Spleen (tissue), 11 donors: Measurements from ENCODE around the gene ST8SIA4. TPM values are rescaled to one million over a fixed set of nuclear protein-coding genes. Genes with fewer than 3 reads are reported as not detected.

Experiments
- DNase-seq: peaks from one replicate; pipeline ENCODE4 v3.0.0-alpha.2; 2020
- H3K27ac ChIP-seq, 8 donors: fragments of 200-600 bp; sonication (generic) in 7 of 8; 1 replicate in 4 of 8; 2 replicates in 4 of 8; pipeline versions ENCODE4 v1.5.0 to v1.8.0; 2016 to 2021; ENCODE audit warnings: inconsistent platforms in 4 of 8, mild to moderate bottlenecking in 4 of 8, moderate library complexity in 1 of 8
- H3K27me3 ChIP-seq, 7 donors: fragments of 200-600 bp; sonication (generic) in 6 of 7; replicated peaks in 1 of 7; 1 replicate in 4 of 7; 2 replicates in 3 of 7; pipeline versions ENCODE4 v1.5.0 to v1.8.0; 2016 to 2021; ENCODE audit warnings: inconsistent platforms in 3 of 7, mild to moderate bottlenecking in 1 of 7
- H3K36me3 ChIP-seq, 6 donors: fragments of 200-600 bp; sonication (generic) in 5 of 6; 1 replicate in 4 of 6; 2 replicates in 2 of 6; pipeline versions ENCODE4 v1.5.0 to v1.8.0; 2016 to 2021; ENCODE audit warnings: inconsistent platforms in 2 of 6
- H3K4me1 ChIP-seq, 6 donors: fragments of 200-600 bp; sonication (generic) in 5 of 6; 1 replicate in 3 of 6; 2 replicates in 3 of 6; pipeline versions ENCODE4 v1.5.0 to v1.8.0; 2016 to 2021; ENCODE audit warnings: inconsistent platforms in 3 of 6
- H3K4me3 ChIP-seq, 8 donors: fragments of 200-600 bp; sonication (generic) in 7 of 8; 1 replicate in 4 of 8; 2 replicates in 4 of 8; pipeline versions ENCODE4 v1.5.0 to v1.8.0; 2016 to 2021; ENCODE audit warnings: inconsistent platforms in 4 of 8, mild to moderate bottlenecking in 4 of 8, moderate library complexity in 2 of 8
- H3K9me3 ChIP-seq, 8 donors: fragments of 200-600 bp; sonication (generic) in 7 of 8; 1 replicate in 4 of 8; 2 replicates in 4 of 8; pipeline versions ENCODE4 v1.5.0 to v1.8.0; 2016 to 2021; ENCODE audit warnings: inconsistent platforms in 4 of 8
- POLR2A ChIP-seq, 3 donors: fragments of 450-650 bp; IDR thresholded peaks; one replicate each; pipeline ENCODE4 v1.5.1; 2017; ENCODE audit warnings: antibody characterized with exemption in 3 of 3, mild to moderate bottlenecking in 1 of 3
- POLR2AphosphoS5 ChIP-seq, 3 donors: sonication (generic); formaldehyde crosslinking; IDR thresholded peaks; one replicate each; pipeline ENCODE4 v1.5.1; 2017; ENCODE audit warnings: antibody characterized with exemption in 3 of 3
- WGBS, 5 donors: extraction: QIAGEN DNeasy Blood & Tissue Kit in 3 of 5; methylation state at CpG; one replicate each; pipeline versions ENCODE4 v1.1.5 to v1.1.7; 2013 to 2018; 5-methylcytosine and 5-hydroxymethylcytosine counted together
- intact Hi-C: fragments of 100-400 bp; cut with DNase I; formaldehyde crosslinking; loops from one replicate; pipeline ENCODE4 v1.15.0; 2023; ENCODE audit warnings: low total_unique reads
- polyA plus RNA-seq, 3 donors: library from polyadenylated mRNA; stranded (reverse); fragments of 200-250 nt; gene quantifications; one replicate each; pipeline ENCODE4 v1.2.1, GENCODE V29; 2013
- total RNA-seq, 7 donors: library from RNA; depleted of rRNA in 3 of 7; stranded (reverse); fragments of >200 nt in 3 of 7; fragmentation: NEBNext Ultra II Directional in 4 of 7; extraction: Animal tissue kit (Norgen Biotek cat#: 25700) in 4 of 7; gene quantifications; one replicate each; pipeline versions ENCODE4 v1.1.0 to v1.2.1, GENCODE V29; 2016 to 2021
- TF ChIP-seq, protein P1 (sequence below), 11 experiments: fragments of 200-600 bp in 7 of 11; fragments of 450-650 bp in 4 of 11; sonication (generic) in 4 of 11; IDR thresholded peaks in 8 of 11; conservative IDR thresholded peaks in 3 of 11; 1 replicate in 7 of 11; 2 replicates in 4 of 11; pipeline versions ENCODE4 v1.4.0 to v1.8.0; 2016 to 2021; ENCODE audit warnings: antibody characterized with exemption in 11 of 11, inconsistent platforms in 4 of 11, mild to moderate bottlenecking in 1 of 11
- donor health status: healthy with polysubstance abuse.
- donor health status: DM: no; HTN: no; CAD: no; lungs with moderate emphysema.
- donor health status: DM: no; HTN: no; CAD: no.
- donor health status: Bipolar disorder and iron deficiency.
- donor health status: healthy.
- donor health status: DM: no; HTN: no; CAD: no.
- donor health status: DM: yes; HTN: yes; CAD: no.

ST8SIA4 gene
- total and polyA plus RNA-seq, 10 donors = 6.5 to 56.1 (median 39.7) TPM

DNA sequence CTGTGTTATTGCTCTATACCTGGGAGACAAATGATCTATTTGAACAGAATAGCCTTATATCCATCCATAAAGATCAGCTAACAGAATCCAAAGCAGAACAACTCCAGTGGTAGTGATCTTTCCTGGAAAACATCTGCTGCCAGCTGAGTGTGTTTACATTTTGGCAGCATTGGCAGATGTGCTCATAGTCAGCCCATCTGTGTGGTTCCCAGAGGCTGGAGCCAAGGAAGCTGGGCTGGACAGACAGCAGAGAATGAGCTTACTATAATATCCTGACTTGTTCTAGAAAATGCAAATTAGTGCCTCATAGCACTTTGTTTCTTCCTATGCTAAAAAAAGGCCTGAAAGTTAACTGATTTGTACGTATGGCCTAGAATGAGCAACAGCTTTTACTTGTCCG, 99.7 kb downstream of the ST8SIA4 start:
- WGBS, 5 donors = 78 to 91% (median 88%) methylated on average over 2 of the region's 2 CpGs
- peaks cover 0 to 3% (median 0%) of the 10 kb centered on the region in 6 donors for H3K36me3 ChIP-seq
- no peak overlapping the region for H3K4me3 ChIP-seq
- no peaks in the 10 kb centered on the region for H3K4me1 ChIP-seq
- no peaks in the 10 kb centered on the region for H3K27me3 ChIP-seq
- peaks cover 0 to 15% (median 9%) of the 10 kb centered on the region in 8 donors for H3K9me3 ChIP-seq
- DNase-seq = peak; percentile 47
- no peak overlapping the region for H3K27ac ChIP-seq
- intact Hi-C loops = no loop called here
- TF ChIP-seq POLR2A (IDR thresholded peaks at IDR 0.05) (no peak), POLR2AphosphoS5 (IDR thresholded peaks at IDR 0.05) (peak in 1 of 3 donors; percentile 21)
- TF ChIP-seq, protein P1, sequence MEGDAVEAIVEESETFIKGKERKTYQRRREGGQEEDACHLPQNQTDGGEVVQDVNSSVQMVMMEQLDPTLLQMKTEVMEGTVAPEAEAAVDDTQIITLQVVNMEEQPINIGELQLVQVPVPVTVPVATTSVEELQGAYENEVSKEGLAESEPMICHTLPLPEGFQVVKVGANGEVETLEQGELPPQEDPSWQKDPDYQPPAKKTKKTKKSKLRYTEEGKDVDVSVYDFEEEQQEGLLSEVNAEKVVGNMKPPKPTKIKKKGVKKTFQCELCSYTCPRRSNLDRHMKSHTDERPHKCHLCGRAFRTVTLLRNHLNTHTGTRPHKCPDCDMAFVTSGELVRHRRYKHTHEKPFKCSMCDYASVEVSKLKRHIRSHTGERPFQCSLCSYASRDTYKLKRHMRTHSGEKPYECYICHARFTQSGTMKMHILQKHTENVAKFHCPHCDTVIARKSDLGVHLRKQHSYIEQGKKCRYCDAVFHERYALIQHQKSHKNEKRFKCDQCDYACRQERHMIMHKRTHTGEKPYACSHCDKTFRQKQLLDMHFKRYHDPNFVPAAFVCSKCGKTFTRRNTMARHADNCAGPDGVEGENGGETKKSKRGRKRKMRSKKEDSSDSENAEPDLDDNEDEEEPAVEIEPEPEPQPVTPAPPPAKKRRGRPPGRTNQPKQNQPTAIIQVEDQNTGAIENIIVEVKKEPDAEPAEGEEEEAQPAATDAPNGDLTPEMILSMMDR (IDR thresholded peaks at IDR 0.05 in 8 of 11, conservative IDR thresholded peaks at IDR 0.05 in 3 of 11) = no peak

DNA sequence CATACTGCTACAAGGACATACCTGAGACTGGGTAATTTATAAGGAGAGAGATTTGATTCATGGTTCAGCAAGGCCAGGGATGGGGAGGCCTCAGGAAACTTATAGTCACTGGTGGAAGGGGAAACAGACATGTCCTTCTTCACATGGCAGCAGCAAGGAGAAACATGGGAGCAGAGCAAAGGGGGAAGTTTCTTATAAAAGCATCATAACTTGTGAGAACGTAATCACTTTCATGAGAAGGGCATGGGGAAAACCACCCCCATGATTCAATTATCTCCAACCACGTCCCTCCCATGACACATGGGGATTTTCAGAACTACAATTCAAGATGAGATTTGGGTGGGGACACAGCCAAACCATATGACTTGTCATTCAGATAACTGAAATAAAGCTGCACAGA, 100.9 kb downstream of the ST8SIA4 start:
- Histone ChIP-seq H3K36me3 (no peaks in the 10 kb centered on the region), H3K9me3 (peaks cover 0 to 15% (median 9%) of the 10 kb centered on the region in 8 donors), H3K27me3 (no peaks in the 10 kb centered on the region), H3K4me3 (no peak overlapping the region), H3K27ac (no peak overlapping the region), H3K4me1 (no peaks in the 10 kb centered on the region)
- no peak for DNase-seq
- intact Hi-C loops = no loop called here
- 74 to 88% (median 84%) methylated on average over 2 of the region's 2 CpGs for WGBS, 5 donors
- TF ChIP-seq POLR2AphosphoS5 (IDR thresholded peaks at IDR 0.05) = no peak
- TF ChIP-seq, protein P1 (IDR thresholded peaks at IDR 0.05 in 8 of 11, conservative IDR thresholded peaks at IDR 0.05 in 3 of 11) = no peak
- no peak for TF ChIP-seq POLR2A (IDR thresholded peaks at IDR 0.05)

DNA sequence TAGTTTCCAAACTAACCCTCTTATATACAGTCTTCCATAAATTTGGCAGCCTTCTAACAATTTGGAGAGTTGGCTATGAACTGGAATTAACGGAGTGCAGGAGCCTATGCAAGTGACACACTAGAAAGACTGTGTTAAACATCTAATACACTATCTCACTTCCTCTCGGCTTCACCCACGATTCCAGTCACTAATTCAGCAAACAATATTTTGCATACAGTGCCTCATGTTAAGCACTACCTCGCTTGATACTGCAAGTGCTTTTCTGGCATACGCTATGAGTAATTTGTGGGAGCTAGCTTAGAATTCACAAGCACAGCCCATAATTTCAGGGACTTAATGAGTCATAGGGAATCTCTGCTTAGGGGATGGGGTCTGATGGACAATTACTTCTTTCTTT, 102.5 kb downstream of the ST8SIA4 start:
- no peak for DNase-seq
- Histone ChIP-seq H3K27me3 (no peaks in the 10 kb centered on the region), H3K9me3 (peaks cover 0 to 15% (median 9%) of the 10 kb centered on the region in 8 donors), H3K36me3 (no peaks in the 10 kb centered on the region), H3K27ac (no peak overlapping the region), H3K4me3 (no peak overlapping the region), H3K4me1 (no peaks in the 10 kb centered on the region)
- WGBS, 5 donors = 70 to 89% (median 78%) methylated on average over 5 of the region's 5 CpGs
- TF ChIP-seq, protein P1 (IDR thresholded peaks at IDR 0.05 in 8 of 11, conservative IDR thresholded peaks at IDR 0.05 in 3 of 11) = no peak
- TF ChIP-seq POLR2A (IDR thresholded peaks at IDR 0.05) = no peak
- TF ChIP-seq POLR2AphosphoS5 (IDR thresholded peaks at IDR 0.05) = no peak
- intact Hi-C loops = no loop called here

DNA sequence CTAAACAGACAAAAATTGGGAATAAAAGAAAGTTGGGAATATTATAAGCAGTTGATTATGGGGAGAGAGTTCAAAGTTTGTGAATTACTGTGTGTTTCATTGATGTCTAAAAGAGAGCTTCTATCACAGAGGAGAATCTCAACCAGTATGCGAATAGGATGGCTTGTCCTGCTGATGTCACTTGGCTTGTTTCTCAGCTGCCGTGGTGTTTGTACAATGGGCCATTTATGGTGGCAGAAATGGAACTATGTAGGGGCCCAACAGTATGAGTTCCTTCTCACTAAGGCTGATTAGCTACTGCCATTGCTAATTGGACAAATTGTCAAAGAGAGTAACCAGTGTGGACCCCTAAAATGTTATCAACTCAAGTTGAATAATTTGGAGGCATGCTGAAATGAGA, 103.9 kb downstream of the ST8SIA4 start:
- DNase-seq = no peak
- H3K27ac ChIP-seq = no peak overlapping the region
- intact Hi-C loops = no loop called here
- WGBS, 5 donors = 66 to 97% (median 96%) methylated on average over 2 of the region's 2 CpGs
- no peaks in the 10 kb centered on the region for H3K36me3 ChIP-seq
- H3K4me3 ChIP-seq = no peak overlapping the region
- H3K27me3 ChIP-seq = no peaks in the 10 kb centered on the region
- H3K9me3 ChIP-seq = peaks cover 0 to 23% (median 18%) of the 10 kb centered on the region in 8 donors
- no peak for TF ChIP-seq POLR2A (IDR thresholded peaks at IDR 0.05)
- TF ChIP-seq, protein P1 (IDR thresholded peaks at IDR 0.05 in 8 of 11, conservative IDR thresholded peaks at IDR 0.05 in 3 of 11) = no peak
- TF ChIP-seq POLR2AphosphoS5 (IDR thresholded peaks at IDR 0.05) = no peak
- H3K4me1 ChIP-seq = no peaks in the 10 kb centered on the region
